HepG2 (cell line): ENCODE results near the gene HOXA10. TPM values are rescaled to one million over a fixed set of nuclear protein-coding genes. Genes with fewer than 3 reads are reported as not detected.

ENCODE experiments used
- CBFB ChIP-seq: sonication (generic); formaldehyde crosslinking; IDR thresholded peaks from 2 replicates; pipeline ENCODE4 v1.4.0; 2020; ENCODE audit warnings: missing genetic modification reagents
- CBX2 ChIP-seq, 2 experiments: fragments of 200-600 bp in 1 of 2; sonication (generic); formaldehyde crosslinking in 1 of 2; IDR thresholded peaks; 2 replicates each; pipeline versions ENCODE4 v1.7.0 to v1.8.1; 2018 to 2022; ENCODE audit warnings: low read depth in 2 of 2, low read length in 1 of 2, mild to moderate bottlenecking in 1 of 2, missing genetic modification reagents in 1 of 2
- EHMT2 ChIP-seq: fragments of 200-600 bp; sonication (generic); IDR thresholded peaks from 2 replicates; pipeline ENCODE4 v1.7.0; 2017; ENCODE audit warnings: antibody characterized with exemption, low read depth, low read length, borderline replicate concordance
- GZF1 ChIP-seq: sonication (generic); formaldehyde crosslinking; IDR thresholded peaks from 2 replicates; pipeline ENCODE4 v1.5.1; 2020; ENCODE audit warnings: mild to moderate bottlenecking, missing genetic modification reagents
- SKI ChIP-seq: fragments of 450-650 bp; IDR thresholded peaks from one replicate; pipeline ENCODE4 v1.6.1; 2018; ENCODE audit warnings: mild to moderate bottlenecking; ENCODE audit not compliant: partially characterized antibody
- TP53 ChIP-seq: sonication (generic); formaldehyde crosslinking; conservative IDR thresholded peaks from 2 replicates; pipeline ENCODE4 v1.4.0; 2020; ENCODE audit warnings: missing genetic modification reagents
- ZBTB38 ChIP-seq: sonication (generic); formaldehyde crosslinking; IDR thresholded peaks from 2 replicates; pipeline ENCODE4 v1.5.1; 2020; ENCODE audit warnings: mild to moderate bottlenecking, missing genetic modification reagents
- ZNF253 ChIP-seq: sonication (generic); formaldehyde crosslinking; IDR thresholded peaks from 2 replicates; pipeline ENCODE4 v1.8.0; 2022; ENCODE audit warnings: mild to moderate bottlenecking, missing genetic modification reagents, borderline replicate concordance
- ZNF3 ChIP-seq: IDR thresholded peaks from 2 replicates; pipeline ENCODE4 v1.7.0; 2017; ENCODE audit warnings: inconsistent platforms
- ZNF644 ChIP-seq: IDR thresholded peaks from 2 replicates; pipeline ENCODE4 v1.6.1; 2016; ENCODE audit warnings: low read depth
- polyA plus RNA-seq, 8 experiments: library from polyadenylated mRNA; depleted of rRNA in 3 of 8; stranded (reverse) in 7 of 8; unstranded in 1 of 8; fragments of >200 nt; fragmentation: Illumina TruSeq in 4 of 8; extraction: Trizol in 4 of 8; gene quantifications; 2 replicates each; pipeline versions ENCODE4 v1.2.1 to v1.2.3, GENCODE V29; 2011 to 2016; ENCODE audit warnings: low read depth in 4 of 8, missing spikeins in 1 of 8, mixed read lengths in 1 of 8; ENCODE audit not compliant: insufficient read depth in 1 of 8
- total RNA-seq, 5 experiments: library from RNA; depleted of rRNA; stranded (reverse); fragments of >200 nt; fragmentation: Illumina TruSeq; extraction: Trizol; gene quantifications; 2 replicates each; pipeline ENCODE4 v1.2.3, GENCODE V29; 2016; ENCODE audit warnings: low read depth in 1 of 5
- TF ChIP-seq, protein P1 (sequence below): sonication (generic); formaldehyde crosslinking; IDR thresholded peaks from 2 replicates; pipeline ENCODE4 v1.4.0; 2020; ENCODE audit warnings: mild to moderate bottlenecking, missing genetic modification reagents
- TF ChIP-seq, protein P2 (sequence below): sonication (generic); formaldehyde crosslinking; conservative IDR thresholded peaks from 2 replicates; pipeline ENCODE4 v1.8.0; 2022; ENCODE audit warnings: mild to moderate bottlenecking, moderate library complexity, missing genetic modification reagents
- TF ChIP-seq, protein P3 (sequence below): sonication (generic); formaldehyde crosslinking; IDR thresholded peaks from 2 replicates; pipeline ENCODE4 v1.8.1; 2023; ENCODE audit warnings: mild to moderate bottlenecking, moderate library complexity, missing genetic modification reagents
- TF ChIP-seq, protein P4 (sequence below): sonication (generic); formaldehyde crosslinking; IDR thresholded peaks from one replicate; pipeline ENCODE4 v1.5.1; 2020; ENCODE audit warnings: mild to moderate bottlenecking, missing genetic modification reagents; ENCODE audit errors: not compliant biosample characterization

HOXA10 gene
- total and polyA plus RNA-seq, 2 of the 13 experiments (the other 11 are each of a cell fraction or from before 2014, with no cell fraction given), result not detected

DNA sequence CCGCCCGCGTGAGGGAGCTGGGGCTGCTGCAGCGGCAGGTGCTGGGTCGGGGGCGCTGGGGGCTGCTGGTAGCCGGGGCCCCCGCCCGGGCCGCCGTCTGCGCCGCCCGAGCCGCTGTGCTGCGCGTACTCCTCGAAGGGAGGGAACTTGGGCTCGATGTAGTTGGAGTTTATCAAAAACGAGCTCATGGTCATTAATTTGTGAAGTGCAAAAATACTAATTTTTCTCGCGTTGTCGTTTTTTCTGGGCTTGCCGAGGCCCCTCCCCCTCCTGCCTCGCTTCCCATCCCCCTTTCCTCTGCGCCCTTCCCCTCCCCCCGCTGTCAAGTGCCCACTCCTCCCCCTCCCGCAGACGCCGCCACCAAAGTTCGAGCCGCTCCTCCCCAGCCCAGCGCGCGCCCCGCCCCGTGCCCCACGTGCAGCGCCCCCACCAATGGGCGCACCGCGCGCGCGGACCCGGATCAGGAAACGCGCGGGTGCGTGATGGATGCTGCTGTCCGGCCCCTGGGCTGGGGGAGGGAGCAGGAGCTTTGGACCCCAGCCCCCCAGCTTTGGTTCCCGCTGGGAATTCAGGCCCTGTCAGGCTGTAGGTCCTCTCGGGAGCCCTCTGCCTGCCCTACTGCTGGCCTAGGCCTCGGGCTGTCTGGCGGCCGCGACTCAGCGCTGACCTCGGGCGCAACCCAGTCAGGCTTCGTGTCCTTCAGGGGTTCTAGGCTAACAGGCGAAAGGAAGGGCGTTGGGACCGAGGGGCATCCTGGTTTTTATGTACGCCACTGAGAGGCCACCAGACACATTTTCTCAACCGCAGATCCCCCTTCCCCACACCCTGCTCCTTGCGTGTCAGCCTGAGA lies 43.4 kb downstream of the HOXA10 start, which contains the start of gene HOXA4 (continued):
- TF ChIP-seq, protein P1, sequence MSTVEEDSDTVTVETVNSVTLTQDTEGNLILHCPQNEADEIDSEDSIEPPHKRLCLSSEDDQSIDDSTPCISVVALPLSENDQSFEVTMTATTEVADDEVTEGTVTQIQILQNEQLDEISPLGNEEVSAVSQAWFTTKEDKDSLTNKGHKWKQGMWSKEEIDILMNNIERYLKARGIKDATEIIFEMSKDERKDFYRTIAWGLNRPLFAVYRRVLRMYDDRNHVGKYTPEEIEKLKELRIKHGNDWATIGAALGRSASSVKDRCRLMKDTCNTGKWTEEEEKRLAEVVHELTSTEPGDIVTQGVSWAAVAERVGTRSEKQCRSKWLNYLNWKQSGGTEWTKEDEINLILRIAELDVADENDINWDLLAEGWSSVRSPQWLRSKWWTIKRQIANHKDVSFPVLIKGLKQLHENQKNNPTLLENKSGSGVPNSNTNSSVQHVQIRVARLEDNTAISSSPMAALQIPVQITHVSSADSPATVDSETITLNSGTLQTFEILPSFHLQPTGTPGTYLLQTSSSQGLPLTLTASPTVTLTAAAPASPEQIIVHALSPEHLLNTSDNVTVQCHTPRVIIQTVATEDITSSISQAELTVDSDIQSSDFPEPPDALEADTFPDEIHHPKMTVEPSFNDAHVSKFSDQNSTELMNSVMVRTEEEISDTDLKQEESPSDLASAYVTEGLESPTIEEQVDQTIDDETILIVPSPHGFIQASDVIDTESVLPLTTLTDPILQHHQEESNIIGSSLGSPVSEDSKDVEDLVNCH (CRISPR knock-in tag), result peak; percentile 67; the same call in 1 of the 2 replicates
- TF ChIP-seq GZF1 (CRISPR knock-in tag), result no peak
- TF ChIP-seq ZNF644 (CRISPR knock-in tag), result no peak
- no peak for TF ChIP-seq SKI
- TF ChIP-seq ZNF3, result no peak
- TF ChIP-seq, protein P2, sequence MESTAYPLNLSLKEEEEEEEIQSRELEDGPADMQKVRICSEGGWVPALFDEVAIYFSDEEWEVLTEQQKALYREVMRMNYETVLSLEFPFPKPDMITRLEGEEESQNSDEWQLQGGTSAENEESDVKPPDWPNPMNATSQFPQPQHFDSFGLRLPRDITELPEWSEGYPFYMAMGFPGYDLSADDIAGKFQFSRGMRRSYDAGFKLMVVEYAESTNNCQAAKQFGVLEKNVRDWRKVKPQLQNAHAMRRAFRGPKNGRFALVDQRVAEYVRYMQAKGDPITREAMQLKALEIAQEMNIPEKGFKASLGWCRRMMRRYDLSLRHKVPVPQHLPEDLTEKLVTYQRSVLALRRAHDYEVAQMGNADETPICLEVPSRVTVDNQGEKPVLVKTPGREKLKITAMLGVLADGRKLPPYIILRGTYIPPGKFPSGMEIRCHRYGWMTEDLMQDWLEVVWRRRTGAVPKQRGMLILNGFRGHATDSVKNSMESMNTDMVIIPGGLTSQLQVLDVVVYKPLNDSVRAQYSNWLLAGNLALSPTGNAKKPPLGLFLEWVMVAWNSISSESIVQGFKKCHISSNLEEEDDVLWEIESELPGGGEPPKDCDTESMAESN, result 0 out of 2 replicates have a peak, but pooled peaks have one; percentile 17
- TF ChIP-seq, protein P3, sequence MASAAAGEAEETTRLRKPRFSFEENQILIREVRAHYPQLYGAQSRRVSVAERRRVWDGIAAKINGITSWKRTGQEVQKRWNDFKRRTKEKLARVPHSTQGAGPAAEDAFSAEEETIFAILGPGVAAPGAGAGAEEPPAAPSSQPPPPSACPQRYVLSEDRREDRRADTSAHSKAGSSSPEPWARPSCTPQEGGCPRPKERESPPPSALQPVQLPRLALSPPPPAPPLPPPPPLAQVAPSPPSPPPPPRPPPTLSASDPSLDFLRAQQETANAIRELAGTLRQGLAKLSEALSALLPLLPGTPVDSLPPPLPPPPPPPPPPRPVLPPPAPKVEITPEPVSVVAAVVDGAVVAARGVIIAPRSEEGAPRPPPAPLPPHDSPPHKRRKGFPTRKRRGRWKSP (CRISPR knock-in tag), result peak; percentile 87
- TF ChIP-seq, protein P4, sequence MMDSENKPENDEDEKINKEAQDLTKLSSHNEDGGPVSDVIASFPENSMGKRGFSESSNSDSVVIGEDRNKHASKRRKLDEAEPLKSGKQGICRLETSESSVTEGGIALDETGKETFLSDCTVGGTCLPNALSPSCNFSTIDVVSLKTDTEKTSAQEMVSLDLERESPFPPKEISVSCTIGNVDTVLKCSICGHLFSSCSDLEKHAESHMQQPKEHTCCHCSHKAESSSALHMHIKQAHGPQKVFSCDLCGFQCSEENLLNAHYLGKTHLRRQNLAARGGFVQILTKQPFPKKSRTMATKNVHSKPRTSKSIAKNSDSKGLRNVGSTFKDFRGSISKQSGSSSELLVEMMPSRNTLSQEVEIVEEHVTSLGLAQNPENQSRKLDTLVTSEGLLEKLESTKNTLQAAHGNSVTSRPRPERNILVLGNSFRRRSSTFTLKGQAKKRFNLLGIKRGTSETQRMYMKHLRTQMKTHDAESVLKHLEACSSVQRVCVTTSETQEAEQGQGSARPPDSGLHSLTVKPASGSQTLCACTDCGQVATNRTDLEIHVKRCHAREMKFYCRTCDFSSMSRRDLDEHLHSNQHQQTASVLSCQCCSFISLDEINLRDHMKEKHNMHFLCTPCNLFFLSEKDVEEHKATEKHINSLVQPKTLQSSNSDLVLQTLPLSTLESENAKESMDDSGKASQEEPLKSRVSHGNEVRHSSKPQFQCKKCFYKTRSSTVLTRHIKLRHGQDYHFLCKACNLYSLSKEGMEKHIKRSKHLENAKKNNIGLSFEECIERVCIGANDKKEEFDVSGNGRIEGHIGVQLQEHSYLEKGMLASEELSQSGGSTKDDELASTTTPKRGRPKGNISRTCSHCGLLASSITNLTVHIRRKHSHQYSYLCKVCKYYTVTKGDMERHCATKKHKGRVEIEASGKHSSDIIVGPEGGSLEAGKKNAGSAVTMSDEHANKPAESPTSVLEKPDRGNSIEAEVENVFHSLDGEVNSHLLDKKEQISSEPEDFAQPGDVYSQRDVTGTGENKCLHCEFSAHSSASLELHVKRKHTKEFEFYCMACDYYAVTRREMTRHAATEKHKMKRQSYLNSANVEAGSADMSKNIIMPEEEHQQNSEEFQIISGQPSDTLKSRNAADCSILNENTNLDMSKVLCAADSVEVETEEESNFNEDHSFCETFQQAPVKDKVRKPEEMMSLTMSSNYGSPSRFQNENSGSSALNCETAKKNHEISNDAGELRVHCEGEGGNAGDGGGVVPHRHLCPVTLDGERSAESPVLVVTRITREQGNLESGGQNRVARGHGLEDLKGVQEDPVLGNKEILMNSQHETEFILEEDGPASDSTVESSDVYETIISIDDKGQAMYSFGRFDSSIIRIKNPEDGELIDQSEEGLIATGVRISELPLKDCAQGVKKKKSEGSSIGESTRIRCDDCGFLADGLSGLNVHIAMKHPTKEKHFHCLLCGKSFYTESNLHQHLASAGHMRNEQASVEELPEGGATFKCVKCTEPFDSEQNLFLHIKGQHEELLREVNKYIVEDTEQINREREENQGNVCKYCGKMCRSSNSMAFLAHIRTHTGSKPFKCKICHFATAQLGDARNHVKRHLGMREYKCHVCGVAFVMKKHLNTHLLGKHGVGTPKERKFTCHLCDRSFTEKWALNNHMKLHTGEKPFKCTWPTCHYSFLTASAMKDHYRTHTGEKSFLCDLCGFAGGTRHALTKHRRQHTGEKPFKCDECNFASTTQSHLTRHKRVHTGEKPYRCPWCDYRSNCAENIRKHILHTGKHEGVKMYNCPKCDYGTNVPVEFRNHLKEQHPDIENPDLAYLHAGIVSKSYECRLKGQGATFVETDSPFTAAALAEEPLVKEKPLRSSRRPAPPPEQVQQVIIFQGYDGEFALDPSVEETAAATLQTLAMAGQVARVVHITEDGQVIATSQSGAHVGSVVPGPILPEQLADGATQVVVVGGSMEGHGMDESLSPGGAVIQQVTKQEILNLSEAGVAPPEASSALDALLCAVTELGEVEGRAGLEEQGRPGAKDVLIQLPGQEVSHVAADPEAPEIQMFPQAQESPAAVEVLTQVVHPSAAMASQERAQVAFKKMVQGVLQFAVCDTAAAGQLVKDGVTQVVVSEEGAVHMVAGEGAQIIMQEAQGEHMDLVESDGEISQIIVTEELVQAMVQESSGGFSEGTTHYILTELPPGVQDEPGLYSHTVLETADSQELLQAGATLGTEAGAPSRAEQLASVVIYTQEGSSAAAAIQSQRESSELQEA (CRISPR knock-in tag), result no peak
- TF ChIP-seq TP53 (CRISPR knock-in tag), result no peak
- TF ChIP-seq ZNF253 (CRISPR knock-in tag), result no peak; the same call in 1 of the 2 replicates
- peak; percentile 95; the same call in 1 of the 2 replicates for TF ChIP-seq ZBTB38
- peak; percentile 72; the same call in 1 of the 2 replicates for TF ChIP-seq CBFB (CRISPR knock-in tag)
- TF ChIP-seq CBX2 (IDR thresholded peaks at IDR 0.05; ENCODE audit: low read depth, low read length), result no peak
- TF ChIP-seq CBX2 (CRISPR knock-in tag; IDR thresholded peaks at IDR 0.05; ENCODE audit: low read depth), result no peak
- no peak for TF ChIP-seq EHMT2
